SJCRH30 (cell line): ENCODE results near the gene C13orf46. TPM values are rescaled to one million over a fixed set of nuclear protein-coding genes. Genes with fewer than 3 reads are reported as not detected.
"Not testable (repeated sequence)": the region's sequence is repeated elsewhere in the genome, so short reads cannot be mapped to it uniquely, and the experiment has no call there.

Experiments used
- DNase-seq, 2 experiments: peaks; one replicate each; pipeline ENCODE4 v3.0.0-alpha.2; 2015 to 2020
- H3K27ac ChIP-seq: fragments of 250-450 bp; sonication (Bioruptor Pico); 2 replicates; pipeline ENCODE4 v1.5.1; 2020; ENCODE audit warnings: mild to moderate bottlenecking, moderate library complexity
- H3K27me3 ChIP-seq: fragments of 250-450 bp; sonication (Bioruptor Pico); 2 replicates; pipeline ENCODE4 v1.5.1; 2020; ENCODE audit warnings: mild to moderate bottlenecking, moderate library complexity
- H3K36me3 ChIP-seq: fragments of 250-450 bp; sonication (Bioruptor Pico); 2 replicates; pipeline ENCODE4 v1.5.1; 2020; ENCODE audit warnings: mild to moderate bottlenecking, moderate library complexity
- H3K4me1 ChIP-seq: fragments of 250-450 bp; sonication (Bioruptor Pico); 2 replicates; pipeline ENCODE4 v1.5.1; 2020; ENCODE audit warnings: mild to moderate bottlenecking, moderate library complexity
- H3K4me3 ChIP-seq: fragments of 250-450 bp; sonication (Bioruptor Pico); 2 replicates; pipeline ENCODE4 v1.5.1; 2020; ENCODE audit warnings: mild to moderate bottlenecking, moderate library complexity
- H3K9me3 ChIP-seq: fragments of 250-450 bp; sonication (Bioruptor Pico); replicated peaks from 2 replicates; pipeline ENCODE4 v1.5.1; 2020; ENCODE audit warnings: mild to moderate bottlenecking, moderate library complexity
- total RNA-seq: library from RNA; depleted of rRNA; stranded (reverse); fragments of >200 nt; shearing (Covaris generic); gene quantifications from 2 replicates; pipeline ENCODE4 v1.2.3, GENCODE V29; 2014

The C13orf46 gene
- total RNA-seq, 1 experiment from 2014 or later = 0.04 TPM

DNA sequence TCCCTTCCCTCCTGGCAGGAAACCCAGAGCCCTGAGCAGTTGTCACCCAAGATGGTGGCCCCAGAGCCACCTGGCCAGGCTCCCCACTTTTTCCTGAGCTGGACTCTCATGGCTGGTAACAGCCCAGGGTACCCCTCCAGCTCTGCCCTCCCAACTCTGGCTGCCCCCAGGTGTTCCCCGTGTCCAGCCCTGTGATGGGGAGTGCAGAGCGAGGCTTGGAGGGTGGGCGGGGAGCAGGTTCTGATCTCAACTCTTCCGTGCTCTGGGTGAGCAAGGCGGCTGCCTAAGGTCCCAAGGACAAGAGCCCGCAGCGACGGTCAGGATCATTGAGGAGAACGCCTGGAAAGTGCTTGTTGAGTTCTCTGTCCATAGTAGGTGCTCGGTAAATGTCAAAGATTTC lies 55.3 kb downstream of the C13orf46 start:
- no peak for DNase-seq
- Histone ChIP-seq H3K4me3 (no peak overlapping the region), H3K27me3 (no peaks in the 10 kb centered on the region; the same call in 1 of the 2 replicates), H3K27ac (no peak overlapping the region), H3K36me3 (no peaks in the 10 kb centered on the region), H3K4me1 (no peaks in the 10 kb centered on the region), H3K9me3 (peaks cover 6% of the 10 kb centered on the region; the same call in 1 of the 2 replicates)

DNA sequence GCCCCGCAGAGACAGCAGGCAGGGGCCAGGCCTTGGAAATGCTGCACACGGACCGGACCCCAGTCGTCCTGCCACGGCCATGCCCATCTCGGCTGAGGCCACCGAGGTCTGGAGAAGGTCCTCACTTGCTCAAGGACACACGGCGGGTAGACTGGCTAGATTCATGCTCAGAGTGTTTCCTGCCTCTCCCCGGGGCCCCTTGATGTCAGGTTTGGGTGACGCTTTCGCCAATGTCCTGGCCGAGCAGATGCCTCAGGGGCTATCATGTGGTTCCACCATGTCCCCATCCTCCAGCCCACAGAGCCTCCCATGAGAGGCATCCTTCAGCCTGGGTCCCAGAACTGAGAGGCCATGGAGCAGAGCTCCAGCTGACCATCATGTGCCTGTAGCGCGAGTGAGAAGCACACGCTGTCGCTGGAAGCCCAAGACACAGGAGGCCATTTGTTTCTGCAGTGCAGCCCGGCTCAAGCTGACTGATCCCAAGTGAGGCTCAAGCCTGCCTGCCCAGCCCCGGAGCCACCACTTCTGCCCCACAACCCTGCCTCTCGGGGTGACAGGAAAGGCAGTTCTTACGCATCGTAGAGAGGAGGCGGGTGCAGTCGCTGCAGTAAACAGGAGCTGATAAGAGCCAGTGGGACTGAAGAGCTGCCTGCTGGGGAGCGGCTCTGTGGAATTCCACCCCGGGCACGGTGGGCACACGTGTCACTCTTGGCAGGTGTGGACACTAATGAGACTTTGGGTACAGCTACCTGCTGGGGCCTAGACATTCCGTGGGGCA lies 56.1 kb downstream of the C13orf46 start:
- H3K27ac ChIP-seq = no peak overlapping the region
- H3K36me3 ChIP-seq = no peaks in the 10 kb centered on the region
- no peak for DNase-seq
- H3K27me3 ChIP-seq = no peaks in the 10 kb centered on the region; the same call in 1 of the 2 replicates
- peaks cover 6% of the 10 kb centered on the region; the same call in 1 of the 2 replicates for H3K9me3 ChIP-seq
- no peaks in the 10 kb centered on the region for H3K4me1 ChIP-seq
- no peak overlapping the region for H3K4me3 ChIP-seq

DNA sequence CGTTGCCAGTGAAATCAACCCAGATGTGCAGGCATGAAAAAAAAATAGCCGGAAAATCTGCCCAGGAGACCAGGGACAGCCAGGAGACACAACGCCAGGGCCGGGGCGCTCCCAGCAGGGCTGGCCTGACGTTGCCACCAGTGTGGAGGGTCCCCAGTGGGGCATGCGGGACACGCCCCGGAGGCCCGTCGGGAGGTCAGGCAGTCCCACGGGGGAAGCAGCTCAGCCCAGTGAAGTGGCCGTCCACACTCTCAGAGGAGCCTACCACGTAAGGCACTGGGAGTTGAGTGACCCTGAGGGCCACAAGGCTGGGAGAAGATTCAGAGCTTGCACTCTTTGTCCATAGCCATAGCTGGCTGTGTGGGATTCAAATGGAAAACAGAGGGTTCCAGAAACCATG lies 56.8 kb downstream of the C13orf46 start:
- Histone ChIP-seq H3K9me3 (peaks cover 6% of the 10 kb centered on the region; the same call in 1 of the 2 replicates), H3K27ac (no peak overlapping the region)
- no peak for DNase-seq

DNA sequence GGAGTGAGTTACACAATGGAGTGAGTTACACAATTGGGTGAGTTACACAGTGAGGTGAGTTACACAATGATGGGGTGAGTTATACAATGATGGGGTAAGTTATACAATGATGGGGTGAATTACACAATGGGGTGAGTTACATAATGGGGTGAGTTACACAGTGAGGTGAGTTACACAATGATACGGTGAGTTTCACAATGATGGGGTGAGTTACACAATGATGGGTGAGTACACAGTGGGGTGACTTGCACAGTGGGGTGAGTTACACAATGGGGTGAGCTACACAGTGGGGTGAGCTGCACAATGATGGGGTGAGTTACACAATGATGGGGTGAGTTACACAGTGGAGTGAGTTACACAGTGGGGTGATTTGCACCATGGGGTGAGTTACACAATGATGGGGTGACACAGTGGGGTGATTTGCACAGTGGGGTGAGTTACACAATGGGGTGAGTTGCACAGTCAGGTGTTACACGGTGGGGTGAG lies 57.5 kb downstream of the C13orf46 start:
- no peak overlapping the region for H3K27ac ChIP-seq
- H3K4me3 ChIP-seq = no peak overlapping the region
- no peaks in the 10 kb centered on the region for H3K4me1 ChIP-seq
- peaks cover 1% of the 10 kb centered on the region; the same call in 1 of the 2 replicates for H3K9me3 ChIP-seq
- H3K27me3 ChIP-seq = no peaks in the 10 kb centered on the region; the same call in 1 of the 2 replicates
- no peak for DNase-seq
- no peaks in the 10 kb centered on the region for H3K36me3 ChIP-seq

More for the DNA sequence above, 56.8 kb downstream of the C13orf46 start:
- no peaks in the 10 kb centered on the region for H3K36me3 ChIP-seq
- H3K27me3 ChIP-seq = no peaks in the 10 kb centered on the region; the same call in 1 of the 2 replicates
- H3K4me1 ChIP-seq = no peaks in the 10 kb centered on the region
- H3K4me3 ChIP-seq = no peak overlapping the region

DNA sequence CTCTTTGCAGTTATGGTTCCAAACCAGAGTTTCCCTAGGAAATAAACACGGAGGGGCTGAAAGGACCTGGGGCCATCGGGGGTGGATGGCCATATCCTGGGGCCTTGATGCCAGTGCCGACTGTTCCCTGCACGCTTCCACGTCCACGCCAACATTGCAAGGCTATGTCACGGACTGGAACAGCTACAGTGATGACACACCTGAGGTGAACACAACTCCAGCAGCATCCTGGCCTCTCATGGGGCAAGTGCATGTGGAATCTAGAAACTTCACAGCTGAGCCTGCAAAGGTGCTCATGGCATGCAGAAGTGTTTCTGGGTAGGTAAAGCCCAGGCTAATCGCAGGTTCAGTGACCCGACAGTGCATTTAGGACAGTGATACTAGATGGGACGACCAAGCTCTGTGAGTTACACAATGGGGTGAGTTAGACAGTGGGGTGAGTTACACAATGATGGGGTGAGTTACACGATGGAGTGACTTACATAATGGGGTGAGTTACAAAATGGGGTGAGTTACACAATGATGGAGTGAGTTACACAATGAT lies 58.0 kb downstream of the C13orf46 start:
- no peaks in the 10 kb centered on the region for H3K36me3 ChIP-seq
- H3K27me3 ChIP-seq = no peaks in the 10 kb centered on the region; the same call in 1 of the 2 replicates
- no peak for DNase-seq
- H3K9me3 ChIP-seq = no peaks in the 10 kb centered on the region
- no peak overlapping the region for H3K4me3 ChIP-seq
- no peak overlapping the region for H3K27ac ChIP-seq
- no peaks in the 10 kb centered on the region for H3K4me1 ChIP-seq

DNA sequence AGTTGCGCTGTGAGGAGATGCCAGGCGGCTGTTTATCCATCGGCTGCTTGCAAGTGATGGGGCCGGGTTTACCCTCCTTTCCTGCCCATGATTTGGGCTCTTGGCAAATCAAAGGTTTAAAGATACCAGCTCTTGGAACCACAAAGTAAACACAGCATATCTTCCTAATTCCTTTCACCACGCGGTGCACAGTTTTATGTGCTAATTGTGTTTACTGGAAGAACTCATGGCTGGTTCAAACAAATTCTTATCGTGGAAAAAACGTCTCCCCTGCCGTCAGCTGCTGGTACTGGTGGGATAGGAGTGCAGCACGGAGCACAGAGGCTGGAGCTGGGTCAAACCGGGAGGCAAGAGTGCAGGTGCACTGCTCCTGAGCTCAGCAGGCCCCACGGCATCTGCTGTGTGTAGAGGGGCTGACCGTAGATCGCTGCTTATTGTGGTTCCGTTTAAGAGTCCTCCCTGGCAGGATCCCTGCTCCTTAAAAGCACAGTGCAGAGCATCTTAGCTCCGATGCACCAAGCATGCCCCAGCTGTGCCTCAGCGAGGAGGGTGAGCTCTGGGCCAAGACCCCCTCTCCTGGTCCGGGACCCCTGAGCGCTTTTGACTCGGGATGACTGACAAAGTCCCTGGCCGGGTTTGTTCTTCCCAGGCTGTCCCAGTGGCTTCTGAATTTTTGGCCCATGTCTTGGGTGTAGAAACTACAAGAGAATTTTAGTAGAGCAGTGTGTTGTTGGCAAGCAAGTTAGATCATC lies 58.7 kb downstream of the C13orf46 start:
- H3K4me3 ChIP-seq = no peak overlapping the region
- no peaks in the 10 kb centered on the region for H3K36me3 ChIP-seq
- H3K4me1 ChIP-seq = no peaks in the 10 kb centered on the region
- no peaks in the 10 kb centered on the region for H3K9me3 ChIP-seq
- no peaks in the 10 kb centered on the region; the same call in 1 of the 2 replicates for H3K27me3 ChIP-seq
- no peak overlapping the region for H3K27ac ChIP-seq
- no peak for DNase-seq

- Histone ChIP-seq H3K4me1 (no peaks in the 10 kb centered on the region), H3K4me3 (no peak overlapping the region), H3K36me3 (no peaks in the 10 kb centered on the region), H3K27me3 (no peaks in the 10 kb centered on the region; the same call in 1 of the 2 replicates), H3K9me3 (no peaks in the 10 kb centered on the region), H3K27ac (no peak overlapping the region)
- DNase-seq = no peak
Observed at GRCh38 chr13:113914333-113915011, 59.4 kb downstream of the C13orf46 start.

- not testable (repeated sequence) for H3K4me1 ChIP-seq, H3K36me3 ChIP-seq, H3K9me3 ChIP-seq, H3K27ac ChIP-seq, H3K27me3 ChIP-seq, DNase-seq, H3K4me3 ChIP-seq
Observed at GRCh38 chr13:113913838-113914237, 60.0 kb downstream of the C13orf46 start.

DNA sequence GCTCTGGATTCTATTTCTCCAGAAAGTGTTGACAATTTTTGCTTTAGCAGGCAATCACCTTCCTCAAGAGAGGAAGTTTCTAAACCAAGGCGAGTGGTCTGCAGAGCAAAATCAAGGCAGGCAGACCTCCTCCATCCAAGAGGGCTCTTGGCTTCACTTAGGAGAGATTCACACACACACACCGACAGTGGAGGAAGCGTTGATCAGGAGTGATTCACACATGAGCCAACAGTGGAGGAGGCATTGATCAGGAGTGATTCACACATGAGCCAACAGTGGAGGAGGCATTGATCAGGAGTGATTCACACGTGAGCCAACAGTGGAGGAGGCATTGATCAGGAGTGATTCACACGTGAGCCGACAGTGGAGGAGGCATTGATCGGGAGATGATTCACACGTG lies 60.5 kb downstream of the C13orf46 start:
- not testable (repeated sequence) for H3K27ac ChIP-seq, DNase-seq, H3K27me3 ChIP-seq, H3K4me3 ChIP-seq, H3K4me1 ChIP-seq, H3K36me3 ChIP-seq, H3K9me3 ChIP-seq

DNA sequence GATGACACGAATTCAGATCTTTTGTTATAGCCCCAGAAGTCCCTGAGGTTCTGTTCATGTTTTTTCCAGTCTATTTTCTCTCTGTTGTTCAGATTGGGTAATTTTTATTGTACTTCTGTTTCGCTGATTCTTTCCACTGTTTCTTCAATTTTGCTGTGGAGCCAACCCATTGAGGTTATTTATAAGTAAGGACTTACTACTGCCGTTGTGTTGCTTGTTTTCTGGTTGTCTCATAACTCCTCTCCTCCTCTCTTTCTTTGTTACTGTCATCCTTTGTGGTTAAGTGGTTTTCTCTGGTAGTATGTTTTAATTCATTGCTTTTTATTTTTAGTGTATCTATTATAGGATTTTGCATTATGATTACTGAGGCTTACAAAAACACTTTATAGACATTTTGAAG lies 61.3 kb downstream of the C13orf46 start:
- no peaks in the 10 kb centered on the region for H3K9me3 ChIP-seq
- no peak for DNase-seq
- no peak overlapping the region for H3K27ac ChIP-seq
- H3K27me3 ChIP-seq = no peaks in the 10 kb centered on the region; the same call in 1 of the 2 replicates
- no peaks in the 10 kb centered on the region for H3K4me1 ChIP-seq
- no peak overlapping the region for H3K4me3 ChIP-seq
- H3K36me3 ChIP-seq = no peaks in the 10 kb centered on the region

- Histone ChIP-seq H3K27ac (no peak overlapping the region), H3K36me3 (no peaks in the 10 kb centered on the region), H3K4me1 (no peaks in the 10 kb centered on the region), H3K9me3 (no peaks in the 10 kb centered on the region), H3K4me3 (no peak overlapping the region), H3K27me3 (0 out of 2 replicates have a peak, but pooled peaks cover 4% of the 10 kb centered on the region)
- no peak for DNase-seq
Observed at GRCh38 chr13:113907635-113908617, 66.0 kb downstream of the C13orf46 start.

DNA sequence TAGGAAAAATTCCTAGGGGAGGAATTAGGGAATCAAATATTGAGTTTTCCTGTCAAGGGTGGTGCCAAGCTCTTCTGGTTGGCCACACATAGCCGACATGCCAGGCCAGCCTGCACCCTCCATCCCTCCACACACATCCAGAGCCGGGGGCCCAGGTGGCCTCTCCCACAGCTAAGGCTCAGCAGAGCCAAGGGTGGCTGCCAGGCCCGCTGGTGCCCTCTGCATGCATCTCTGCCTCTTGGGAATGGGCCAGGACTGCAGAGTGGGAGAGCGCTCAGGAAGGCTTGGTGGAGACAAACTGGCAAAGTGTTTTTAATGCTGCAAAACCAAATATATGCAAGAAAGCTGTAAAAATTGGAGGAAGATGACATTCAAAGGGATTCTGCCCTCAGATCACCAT lies 67.3 kb downstream of the C13orf46 start:
- Histone ChIP-seq H3K27ac (no peak overlapping the region), H3K27me3 (0 out of 2 replicates have a peak, but pooled peaks cover 4% of the 10 kb centered on the region), H3K9me3 (no peaks in the 10 kb centered on the region), H3K36me3 (no peaks in the 10 kb centered on the region), H3K4me1 (no peaks in the 10 kb centered on the region), H3K4me3 (no peak overlapping the region)
- no peak for DNase-seq

- Histone ChIP-seq H3K27ac (no peak overlapping the region), H3K36me3 (no peaks in the 10 kb centered on the region), H3K4me3 (no peak overlapping the region), H3K27me3 (0 out of 2 replicates have a peak, but pooled peaks cover 4% of the 10 kb centered on the region), H3K4me1 (no peaks in the 10 kb centered on the region), H3K9me3 (no peaks in the 10 kb centered on the region)
- DNase-seq = no peak
Observed at GRCh38 chr13:113905942-113906341, 67.9 kb downstream of the C13orf46 start.
